Endodermal cell (in vitro differentiated cells): ENCODE measurements around the gene DIP2B. TPM values are rescaled to one million over a fixed set of nuclear protein-coding genes. Genes with fewer than 3 reads are reported as not detected.

Experiments used
- DNase-seq: peaks from one replicate; pipeline ENCODE4 v3.0.0-alpha.2; 2017
- H3K27ac ChIP-seq: 2 replicates; pipeline ENCODE4 v1.5.1; 2013; ENCODE audit warnings: mild to moderate bottlenecking, low read depth, low read length, moderate library complexity
- H3K27me3 ChIP-seq: 2 replicates; pipeline ENCODE4 v1.6.1; 2013; ENCODE audit warnings: mild to moderate bottlenecking, low read length, moderate library complexity; ENCODE audit not compliant: insufficient read depth, control insufficient read depth, poor library complexity, severe bottlenecking
- H3K36me3 ChIP-seq: 2 replicates; pipeline ENCODE4 v1.7.0; 2013; ENCODE audit warnings: mild to moderate bottlenecking, low read length, moderate library complexity; ENCODE audit not compliant: control insufficient read depth, insufficient read depth
- H3K4me1 ChIP-seq: one replicate; pipeline ENCODE4 v1.7.0; 2013; ENCODE audit warnings: low read length; ENCODE audit not compliant: control insufficient read depth, insufficient read depth
- H3K4me3 ChIP-seq: 2 replicates; pipeline ENCODE4 v1.5.1; 2013; ENCODE audit warnings: mild to moderate bottlenecking, low read length, moderate library complexity
- H3K9ac ChIP-seq: 2 replicates; pipeline ENCODE4 v1.6.1; 2013; ENCODE audit warnings: mild to moderate bottlenecking, low read length, moderate library complexity; ENCODE audit not compliant: poor library complexity, severe bottlenecking; ENCODE audit errors: extremely low read depth
- H3K9me3 ChIP-seq: 2 replicates; pipeline ENCODE4 v1.6.1; 2013; ENCODE audit warnings: mild to moderate bottlenecking, low read length, moderate library complexity; ENCODE audit not compliant: control insufficient read depth
- H3K27ac Mint-ChIP-seq: 2 replicates; pipeline ENCODE4 v1.8.0; 2020; ENCODE audit warnings: mixed read lengths
- H3K27me3 Mint-ChIP-seq: 2 replicates; pipeline ENCODE4 v1.8.0; 2021; ENCODE audit warnings: mild to moderate bottlenecking, mixed read lengths; ENCODE audit not compliant: insufficient read depth
- H3K36me3 Mint-ChIP-seq: 2 replicates; pipeline ENCODE4 v1.8.0; 2020; ENCODE audit warnings: low read depth, mixed read lengths
- H3K4me1 Mint-ChIP-seq: 2 replicates; pipeline ENCODE4 v1.8.0; 2020; ENCODE audit warnings: mixed read lengths
- H3K4me3 Mint-ChIP-seq: 2 replicates; pipeline ENCODE4 v1.8.0; 2020; ENCODE audit warnings: mild to moderate bottlenecking, moderate library complexity, mixed read lengths
- H3K9me3 Mint-ChIP-seq: 2 replicates; pipeline ENCODE4 v1.8.0; 2020; ENCODE audit warnings: mild to moderate bottlenecking, mixed read lengths
- CTCF ChIP-seq: fragments of 200-600 bp; sonication (generic); conservative IDR thresholded peaks from 2 replicates; pipeline ENCODE4 v1.5.0; 2021; ENCODE audit warnings: antibody characterized with exemption, mild to moderate bottlenecking
- WGBS, 2 experiments: methylation state at CpG; one replicate each; pipeline versions ENCODE4 v1.1.5 to v1.1.7; 2013; ENCODE audit warnings: missing lambda C conversion rate in 2 of 2, mixed read lengths in 1 of 2; ENCODE audit not compliant: insufficient coverage in 1 of 2, insufficient read length in 1 of 2; 5-methylcytosine and 5-hydroxymethylcytosine counted together
- total RNA-seq, 2 donors: library from RNA; stranded (reverse); fragmentation: NEBNext Ultra II Directional in 1 of 2; extraction: Animal tissue kit (Norgen Biotek cat#: 25700) in 1 of 2; gene quantifications; 2 replicates in 1 of 2; 3 replicates in 1 of 2; pipeline ENCODE4 v1.2.1, GENCODE V29; 2021

Gene DIP2B
- total RNA-seq, 2 donors from 2014 or later = 20.6 to 21.3 TPM

DNA sequence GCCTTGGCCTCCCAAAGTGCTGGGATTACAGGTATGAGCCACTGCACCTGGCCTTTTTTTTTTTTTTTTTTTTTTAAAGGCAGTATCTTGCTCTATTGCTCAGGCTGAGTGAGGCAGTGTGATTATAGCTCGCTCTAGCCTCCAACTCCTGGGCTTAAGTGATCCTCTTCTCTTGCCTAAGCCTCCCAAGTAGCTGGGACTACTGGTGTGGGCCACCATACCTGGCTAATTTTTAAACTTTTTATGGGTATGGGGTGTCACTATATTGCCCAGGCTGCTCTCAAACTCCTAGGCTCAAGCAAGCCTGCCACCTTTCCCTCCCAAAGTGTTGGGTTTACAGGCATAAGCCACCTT, 58.6 kb downstream of the DIP2B start:
- H3K9me3 Mint-ChIP-seq = no peaks in the 10 kb centered on the region
- H3K9me3 ChIP-seq = no peaks in the 10 kb centered on the region
- H3K36me3 Mint-ChIP-seq = peaks cover 3% of the 10 kb centered on the region
- DNase-seq = no peak
- H3K9ac ChIP-seq = no peak overlapping the region
- no peak overlapping the region for H3K4me3 Mint-ChIP-seq
- H3K27me3 ChIP-seq = no peaks in the 10 kb centered on the region
- H3K4me3 ChIP-seq = no peak overlapping the region
- WGBS, 2 experiments = 80 to 94% methylated on average over 1 of the region's 1 CpG
- TF ChIP-seq CTCF = no peak
- H3K36me3 ChIP-seq = no peaks in the 10 kb centered on the region
- H3K4me1 Mint-ChIP-seq = peaks cover 7% of the 10 kb centered on the region
- H3K27me3 Mint-ChIP-seq = no peaks in the 10 kb centered on the region
- no peak overlapping the region for H3K27ac Mint-ChIP-seq
- no peak overlapping the region for H3K27ac ChIP-seq
- H3K4me1 ChIP-seq = peaks cover 4% of the 10 kb centered on the region

DNA sequence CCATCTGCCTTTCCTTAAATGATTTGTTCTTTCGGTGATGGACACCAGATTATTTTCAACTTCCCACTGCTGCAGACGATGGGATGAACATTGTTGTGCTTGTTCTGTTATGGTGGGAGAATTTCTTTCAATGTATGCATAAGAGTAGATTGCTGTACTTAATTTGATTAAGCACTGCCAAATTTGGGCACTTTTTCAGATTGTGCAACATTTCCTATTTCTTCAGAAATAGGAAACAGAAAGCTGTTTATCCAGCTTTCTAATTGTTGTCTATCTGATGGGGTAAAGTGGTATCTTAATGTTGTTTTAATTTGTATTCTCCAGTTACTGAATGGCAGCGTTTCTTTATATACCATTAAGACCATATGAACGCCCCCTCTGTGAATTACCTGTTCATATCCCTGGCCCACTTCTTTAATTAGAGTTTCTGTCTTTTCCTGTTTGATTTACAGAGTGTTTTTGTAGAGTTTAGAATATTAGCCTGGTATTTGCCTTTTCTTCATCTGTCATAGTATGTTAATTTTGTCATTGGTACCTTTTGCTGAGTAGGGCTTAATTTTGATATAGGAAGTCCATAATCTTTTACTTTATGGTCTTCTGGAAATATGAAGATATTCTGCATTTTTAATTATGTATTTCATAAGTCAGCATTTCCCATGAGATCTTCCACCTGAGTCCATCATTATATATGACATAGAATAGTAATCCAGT, 59.6 kb downstream of the DIP2B start:
- no peak overlapping the region for H3K4me3 ChIP-seq
- Mint-ChIP-seq H3K4me1 (peaks cover 16% of the 10 kb centered on the region), H3K4me3 (no peak overlapping the region), H3K27ac (no peak overlapping the region), H3K9me3 (no peaks in the 10 kb centered on the region), H3K36me3 (peaks cover 3% of the 10 kb centered on the region), H3K27me3 (no peaks in the 10 kb centered on the region)
- H3K36me3 ChIP-seq = no peaks in the 10 kb centered on the region
- no peak overlapping the region for H3K9ac ChIP-seq
- H3K9me3 ChIP-seq = no peaks in the 10 kb centered on the region
- no peaks in the 10 kb centered on the region for H3K27me3 ChIP-seq
- H3K27ac ChIP-seq = no peak overlapping the region
- DNase-seq = no peak
- 99% methylated on average over 4 of the region's 4 CpGs; no CpG with 5 or more reads in 1 of the 2 experiments for WGBS, 2 experiments
- peaks cover 9% of the 10 kb centered on the region for H3K4me1 ChIP-seq
- no peak for TF ChIP-seq CTCF

- TF ChIP-seq CTCF = no peak
- H3K27me3 ChIP-seq = no peaks in the 10 kb centered on the region
- H3K36me3 Mint-ChIP-seq = peaks cover 3% of the 10 kb centered on the region
- H3K9me3 Mint-ChIP-seq = no peaks in the 10 kb centered on the region
- no peak overlapping the region for H3K9ac ChIP-seq
- no peak overlapping the region for H3K27ac Mint-ChIP-seq
- no peak overlapping the region for H3K27ac ChIP-seq
- H3K27me3 Mint-ChIP-seq = no peaks in the 10 kb centered on the region
- H3K4me3 Mint-ChIP-seq = no peak overlapping the region
- H3K4me1 ChIP-seq = peaks cover 9% of the 10 kb centered on the region
- no peaks in the 10 kb centered on the region for H3K36me3 ChIP-seq
- no peak overlapping the region for H3K4me3 ChIP-seq
- H3K9me3 ChIP-seq = no peaks in the 10 kb centered on the region
- WGBS, 2 experiments = 90 to 91% methylated on average over 2 to 3 of the region's 3 CpGs
- peaks cover 18% of the 10 kb centered on the region for H3K4me1 Mint-ChIP-seq
- DNase-seq = no peak
These were observed 60.1 kb downstream of the DIP2B start for GRCh38 chr12:50564948-50565297.
